ENCODE measurements around the gene SLC25A21.

The SLC25A21 gene

DNA sequence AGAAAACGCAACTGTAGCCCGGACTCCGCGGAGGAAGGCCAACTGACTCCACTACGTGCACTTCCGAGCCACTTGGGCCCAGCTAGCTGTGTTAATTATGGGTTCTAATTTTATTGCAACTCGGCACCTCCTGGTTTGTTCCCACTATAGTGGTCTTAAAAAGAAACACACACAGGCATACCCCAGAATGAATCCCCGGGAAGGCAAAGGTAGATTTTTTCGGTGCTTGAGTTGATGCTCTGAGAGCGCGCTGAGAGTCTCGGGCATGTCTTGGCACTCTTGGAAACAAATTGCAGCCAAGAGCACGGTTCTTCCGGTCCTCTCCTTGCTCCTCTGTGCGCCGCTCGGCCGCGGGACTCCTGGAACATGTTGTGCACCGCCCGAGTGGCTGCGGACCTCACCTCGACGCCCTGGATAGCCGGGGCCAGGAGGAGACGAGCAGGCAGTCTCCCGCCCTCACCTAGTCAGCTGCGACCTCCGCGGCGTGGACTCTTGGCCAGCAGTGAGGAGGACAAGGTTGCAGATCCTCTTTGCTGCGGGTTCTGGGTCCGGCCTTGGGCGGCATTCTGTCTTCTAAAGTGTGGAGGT lies 517.5 kb downstream of the SLC25A21 start:
- POLR2A ChIA-PET = no interaction called here
- Histone ChIP-seq H3K4me3 (ENCODE audit: low read depth, low read length) (no peak overlapping the region), H3K9me3 (ENCODE audit: control insufficient read depth, insufficient read depth, low read depth, low read length) (no peaks in the 10 kb centered on the region), H3K27ac (ENCODE audit: extremely low read depth, low read depth, low read length) (no peak overlapping the region), H3K36me3 (ENCODE audit: control insufficient read depth in 2 of 2, insufficient read depth in 1 of 2, low read length in 2 of 2) (no peaks in the 10 kb centered on the region), H3K4me1 (ENCODE audit: control insufficient read depth, insufficient read depth, low read length) (peaks cover 9% of the 10 kb centered on the region)
- TF ChIP-seq ZNF24 (tag by site-specific recombination; IDR thresholded peaks at IDR 0.05) = no peak
- TF ChIP-seq ZSCAN4 (tag by site-specific recombination; IDR thresholded peaks at IDR 0.05) = no peak
- no peak for TF ChIP-seq ZNF623 (tag by site-specific recombination; IDR thresholded peaks at IDR 0.05)
- TF ChIP-seq ZNF155 (tag by site-specific recombination; IDR thresholded peaks at IDR 0.05) = no peak
- TF ChIP-seq ZNF610 (tag by site-specific recombination; IDR thresholded peaks at IDR 0.05; ENCODE audit: borderline replicate concordance) = no peak
- no peak for TF ChIP-seq IKZF3 (tag by site-specific recombination; IDR thresholded peaks at IDR 0.05)
- TF ChIP-seq ZNF132 (tag by site-specific recombination; IDR thresholded peaks at IDR 0.05; ENCODE audit: borderline replicate concordance) = no peak
- TF ChIP-seq HIC1 (tag by site-specific recombination; IDR thresholded peaks at IDR 0.05) = no peak
- CTCF ChIA-PET = interaction anchor here (0.6 to 1.8 kb wide), 5 partner anchors 31 to 287 kb away, joined by 3 to 9 read pairs (median 5); no protein-coding TSS in a partner anchor

GRCh38 chr14:36653962-36654793 lies 518.2 kb downstream of the SLC25A21 start:
- H3K36me3 ChIP-seq (ENCODE audit: control insufficient read depth in 2 of 2, insufficient read depth in 1 of 2, low read length in 2 of 2) = no peaks in the 10 kb centered on the region
- H3K9me3 ChIP-seq (ENCODE audit: control insufficient read depth, insufficient read depth, low read depth, low read length) = no peaks in the 10 kb centered on the region
- TF ChIP-seq ZNF610 (tag by site-specific recombination; IDR thresholded peaks at IDR 0.05; ENCODE audit: borderline replicate concordance) (no peak), EGR2 (tag by site-specific recombination; IDR thresholded peaks at IDR 0.05; ENCODE audit: low read depth) (no peak), HOXA7 (CRISPR knock-in tag; IDR thresholded peaks at IDR 0.05; ENCODE audit: borderline replicate concordance) (no peak), HIC1 (tag by site-specific recombination; IDR thresholded peaks at IDR 0.05) (no peak), ZNF26 (tag by site-specific recombination; IDR thresholded peaks at IDR 0.05) (no peak), ZNF211 (tag by site-specific recombination; IDR thresholded peaks at IDR 0.05; ENCODE audit: low read depth) (no peak), ZNF175 (tag by site-specific recombination; IDR thresholded peaks at IDR 0.05) (no peak), BCL11B (tag by site-specific recombination; IDR thresholded peaks at IDR 0.05; ENCODE audit: low read depth) (no peak), ZNF830 (tag by site-specific recombination; IDR thresholded peaks at IDR 0.05; ENCODE audit: low read depth) (no peak), ZNF544 (tag by site-specific recombination; IDR thresholded peaks at IDR 0.05) (no peak)
- TF ChIP-seq, protein P1, sequence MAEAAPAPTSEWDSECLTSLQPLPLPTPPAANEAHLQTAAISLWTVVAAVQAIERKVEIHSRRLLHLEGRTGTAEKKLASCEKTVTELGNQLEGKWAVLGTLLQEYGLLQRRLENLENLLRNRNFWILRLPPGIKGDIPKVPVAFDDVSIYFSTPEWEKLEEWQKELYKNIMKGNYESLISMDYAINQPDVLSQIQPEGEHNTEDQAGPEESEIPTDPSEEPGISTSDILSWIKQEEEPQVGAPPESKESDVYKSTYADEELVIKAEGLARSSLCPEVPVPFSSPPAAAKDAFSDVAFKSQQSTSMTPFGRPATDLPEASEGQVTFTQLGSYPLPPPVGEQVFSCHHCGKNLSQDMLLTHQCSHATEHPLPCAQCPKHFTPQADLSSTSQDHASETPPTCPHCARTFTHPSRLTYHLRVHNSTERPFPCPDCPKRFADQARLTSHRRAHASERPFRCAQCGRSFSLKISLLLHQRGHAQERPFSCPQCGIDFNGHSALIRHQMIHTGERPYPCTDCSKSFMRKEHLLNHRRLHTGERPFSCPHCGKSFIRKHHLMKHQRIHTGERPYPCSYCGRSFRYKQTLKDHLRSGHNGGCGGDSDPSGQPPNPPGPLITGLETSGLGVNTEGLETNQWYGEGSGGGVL (tag by site-specific recombination; IDR thresholded peaks at IDR 0.05) = no peak
- TF ChIP-seq, protein P2, sequence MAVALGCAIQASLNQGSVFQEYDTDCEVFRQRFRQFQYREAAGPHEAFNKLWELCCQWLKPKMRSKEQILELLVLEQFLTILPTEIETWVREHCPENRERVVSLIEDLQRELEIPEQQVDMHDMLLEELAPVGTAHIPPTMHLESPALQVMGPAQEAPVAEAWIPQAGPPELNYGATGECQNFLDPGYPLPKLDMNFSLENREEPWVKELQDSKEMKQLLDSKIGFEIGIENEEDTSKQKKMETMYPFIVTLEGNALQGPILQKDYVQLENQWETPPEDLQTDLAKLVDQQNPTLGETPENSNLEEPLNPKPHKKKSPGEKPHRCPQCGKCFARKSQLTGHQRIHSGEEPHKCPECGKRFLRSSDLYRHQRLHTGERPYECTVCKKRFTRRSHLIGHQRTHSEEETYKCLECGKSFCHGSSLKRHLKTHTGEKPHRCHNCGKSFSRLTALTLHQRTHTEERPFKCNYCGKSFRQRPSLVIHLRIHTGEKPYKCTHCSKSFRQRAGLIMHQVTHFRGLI (tag by site-specific recombination; IDR thresholded peaks at IDR 0.05) = no peak
- POLR2A ChIA-PET = no interaction called here
- peaks cover 9% of the 10 kb centered on the region for H3K4me1 ChIP-seq (ENCODE audit: control insufficient read depth, insufficient read depth, low read length)
- no peak overlapping the region for H3K4me3 ChIP-seq (ENCODE audit: low read depth, low read length)
- H3K27ac ChIP-seq (ENCODE audit: extremely low read depth, low read depth, low read length) = no peak overlapping the region
- CTCF ChIA-PET = interaction anchor here (0.6 kb wide), 2 partner anchors 251 to 624 kb away, joined by 3 to 4 read pairs; no protein-coding TSS in a partner anchor
